ENCODE measurements around the gene CALML3.

CALML3 gene

DNA sequence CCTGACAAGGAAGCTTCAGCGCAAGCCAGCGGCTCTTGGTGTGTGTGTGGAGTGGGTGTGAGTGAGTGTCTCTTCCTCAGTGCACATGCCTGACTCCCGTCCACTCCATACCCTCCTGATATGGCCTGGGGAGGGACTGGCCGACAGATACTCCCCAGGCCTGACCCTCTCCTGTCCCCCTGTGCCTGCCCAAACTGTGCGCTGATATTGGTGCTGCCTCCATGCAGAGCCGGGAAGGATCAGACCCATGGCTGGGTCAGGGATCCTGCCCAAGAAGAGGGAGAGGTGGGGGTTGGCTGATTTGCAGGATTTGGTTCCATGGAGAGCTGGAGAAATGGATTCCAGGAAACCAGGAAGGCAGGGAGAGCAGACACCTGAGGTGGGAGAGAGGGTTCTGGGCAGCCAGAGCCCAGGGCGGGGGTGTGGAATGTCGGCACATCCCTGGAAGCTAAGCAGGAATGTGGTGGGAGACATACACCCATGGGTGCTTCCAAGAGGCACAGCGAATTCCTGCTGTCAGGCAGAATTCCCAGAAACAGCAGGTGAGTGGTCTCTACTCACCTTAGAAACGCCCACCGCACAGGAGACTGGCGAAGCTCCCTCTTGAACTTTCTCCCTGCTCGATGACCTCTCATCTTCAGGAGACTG, 31.7 kb upstream of the CALML3 start:
- Histone ChIP-seq H3K9me3 (ENCODE audit: control insufficient read depth in 2 of 2, low read length in 2 of 2) (peaks cover 0 to 5% of the 10 kb centered on the region in 2 donors), H3K27me3 (ENCODE audit: control insufficient read depth in 1 of 2, insufficient read depth in 2 of 2, low read length in 2 of 2) (no peaks in the 10 kb centered on the region), H3K27ac (ENCODE audit: low read length) (no peak overlapping the region), H3K36me3 (ENCODE audit: control insufficient read depth in 2 of 2, insufficient read depth in 2 of 2, low read length in 2 of 2) (no peaks in the 10 kb centered on the region), H3K4me1 (ENCODE audit: control insufficient read depth, insufficient read depth, low read length) (no peaks in the 10 kb centered on the region), H3K9ac (ENCODE audit: low read length in 2 of 2) (no peak overlapping the region), H3K4me3 (ENCODE audit: low read length in 2 of 2) (no peak overlapping the region)

GRCh38 chr10:5493691-5494090, 31.1 kb upstream of the CALML3 start:
- Histone ChIP-seq H3K9ac (ENCODE audit: low read length in 2 of 2) (no peak overlapping the region), H3K4me1 (ENCODE audit: control insufficient read depth, insufficient read depth, low read length) (no peaks in the 10 kb centered on the region), H3K27ac (ENCODE audit: low read length) (no peak overlapping the region), H3K4me3 (ENCODE audit: low read length in 2 of 2) (no peak overlapping the region), H3K27me3 (ENCODE audit: control insufficient read depth in 1 of 2, insufficient read depth in 2 of 2, low read length in 2 of 2) (no peaks in the 10 kb centered on the region), H3K36me3 (ENCODE audit: control insufficient read depth in 2 of 2, insufficient read depth in 2 of 2, low read length in 2 of 2) (no peaks in the 10 kb centered on the region), H3K9me3 (ENCODE audit: control insufficient read depth in 2 of 2, low read length in 2 of 2) (peaks cover 0 to 5% of the 10 kb centered on the region in 2 donors)

GRCh38 chr10:5494611-5495010, 30.1 kb upstream of the CALML3 start:
- Histone ChIP-seq H3K27ac (ENCODE audit: low read length) (no peak overlapping the region), H3K27me3 (ENCODE audit: control insufficient read depth in 1 of 2, insufficient read depth in 2 of 2, low read length in 2 of 2) (no peaks in the 10 kb centered on the region), H3K9ac (ENCODE audit: low read length in 2 of 2) (no peak overlapping the region), H3K4me3 (ENCODE audit: low read length in 2 of 2) (no peak overlapping the region), H3K9me3 (ENCODE audit: control insufficient read depth in 2 of 2, low read length in 2 of 2) (peaks cover 0 to 5% of the 10 kb centered on the region in 2 donors), H3K4me1 (ENCODE audit: control insufficient read depth, insufficient read depth, low read length) (no peaks in the 10 kb centered on the region), H3K36me3 (ENCODE audit: control insufficient read depth in 2 of 2, insufficient read depth in 2 of 2, low read length in 2 of 2) (no peaks in the 10 kb centered on the region)

- Histone ChIP-seq H3K4me3 (ENCODE audit: low read length in 2 of 2) (no peak overlapping the region), H3K27me3 (ENCODE audit: control insufficient read depth in 1 of 2, insufficient read depth in 2 of 2, low read length in 2 of 2) (no peaks in the 10 kb centered on the region), H3K27ac (ENCODE audit: low read length) (no peak overlapping the region), H3K4me1 (ENCODE audit: control insufficient read depth, insufficient read depth, low read length) (no peaks in the 10 kb centered on the region), H3K36me3 (ENCODE audit: control insufficient read depth in 2 of 2, insufficient read depth in 2 of 2, low read length in 2 of 2) (no peaks in the 10 kb centered on the region), H3K9ac (ENCODE audit: low read length in 2 of 2) (no peak overlapping the region), H3K9me3 (ENCODE audit: control insufficient read depth in 2 of 2, low read length in 2 of 2) (peaks cover 0 to 5% of the 10 kb centered on the region in 2 donors)
These were observed 28.2 kb upstream of the CALML3 start for GRCh38 chr10:5496261-5497250.

- Histone ChIP-seq H3K9me3 (ENCODE audit: control insufficient read depth in 2 of 2, low read length in 2 of 2) (peaks cover 0 to 4% of the 10 kb centered on the region in 2 donors), H3K4me1 (ENCODE audit: control insufficient read depth, insufficient read depth, low read length) (no peaks in the 10 kb centered on the region), H3K27ac (ENCODE audit: low read length) (no peak overlapping the region), H3K27me3 (ENCODE audit: control insufficient read depth in 1 of 2, insufficient read depth in 2 of 2, low read length in 2 of 2) (no peaks in the 10 kb centered on the region), H3K9ac (ENCODE audit: low read length in 2 of 2) (no peak overlapping the region), H3K36me3 (ENCODE audit: control insufficient read depth in 2 of 2, insufficient read depth in 2 of 2, low read length in 2 of 2) (no peaks in the 10 kb centered on the region), H3K4me3 (ENCODE audit: low read length in 2 of 2) (no peak overlapping the region)
These were observed 27.5 kb upstream of the CALML3 start for GRCh38 chr10:5497289-5497688.

DNA sequence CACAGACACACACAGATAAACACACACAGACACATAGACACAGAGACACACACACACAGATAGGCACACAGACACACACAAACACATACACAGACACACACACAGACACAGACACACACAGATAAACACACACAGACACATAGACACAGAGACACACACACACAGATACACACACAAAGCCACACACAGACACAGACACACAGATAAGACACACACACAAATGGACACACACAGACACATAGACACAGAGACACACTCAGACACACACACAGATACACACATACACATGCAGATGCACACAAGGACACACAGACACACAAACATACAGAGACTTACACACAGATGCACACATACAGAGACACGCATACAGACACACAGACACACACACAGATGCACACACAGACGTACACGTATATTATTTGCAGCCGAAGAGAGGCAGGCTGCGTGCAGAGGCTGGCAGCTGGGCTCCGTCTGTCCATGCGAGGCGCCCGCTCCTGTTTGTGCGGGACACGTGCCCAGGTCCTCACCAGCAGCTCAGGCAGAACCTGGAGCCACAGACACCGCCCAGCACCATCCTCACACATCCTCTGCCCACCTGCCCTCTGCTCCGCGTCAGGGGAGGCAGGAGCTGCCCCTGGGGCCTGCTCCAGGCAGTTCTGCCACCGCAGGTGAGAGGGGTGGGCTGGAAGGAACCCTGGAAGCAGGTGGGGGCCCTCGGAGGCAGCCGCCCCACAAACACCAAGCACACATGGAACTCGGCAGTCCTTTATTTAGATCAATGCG, 26.6 kb upstream of the CALML3 start:
- no peak overlapping the region for H3K27ac ChIP-seq (ENCODE audit: low read length)
- no peaks in the 10 kb centered on the region for H3K27me3 ChIP-seq (ENCODE audit: control insufficient read depth in 1 of 2, insufficient read depth in 2 of 2, low read length in 2 of 2)
- H3K9ac ChIP-seq (ENCODE audit: low read length in 2 of 2), result no peak overlapping the region
- no peaks in the 10 kb centered on the region for H3K4me1 ChIP-seq (ENCODE audit: control insufficient read depth, insufficient read depth, low read length)
- no peaks in the 10 kb centered on the region for H3K9me3 ChIP-seq (ENCODE audit: control insufficient read depth in 2 of 2, low read length in 2 of 2)
- H3K36me3 ChIP-seq (ENCODE audit: control insufficient read depth in 2 of 2, insufficient read depth in 2 of 2, low read length in 2 of 2), result no peaks in the 10 kb centered on the region
- H3K4me3 ChIP-seq (ENCODE audit: low read length in 2 of 2), result no peak overlapping the region

DNA sequence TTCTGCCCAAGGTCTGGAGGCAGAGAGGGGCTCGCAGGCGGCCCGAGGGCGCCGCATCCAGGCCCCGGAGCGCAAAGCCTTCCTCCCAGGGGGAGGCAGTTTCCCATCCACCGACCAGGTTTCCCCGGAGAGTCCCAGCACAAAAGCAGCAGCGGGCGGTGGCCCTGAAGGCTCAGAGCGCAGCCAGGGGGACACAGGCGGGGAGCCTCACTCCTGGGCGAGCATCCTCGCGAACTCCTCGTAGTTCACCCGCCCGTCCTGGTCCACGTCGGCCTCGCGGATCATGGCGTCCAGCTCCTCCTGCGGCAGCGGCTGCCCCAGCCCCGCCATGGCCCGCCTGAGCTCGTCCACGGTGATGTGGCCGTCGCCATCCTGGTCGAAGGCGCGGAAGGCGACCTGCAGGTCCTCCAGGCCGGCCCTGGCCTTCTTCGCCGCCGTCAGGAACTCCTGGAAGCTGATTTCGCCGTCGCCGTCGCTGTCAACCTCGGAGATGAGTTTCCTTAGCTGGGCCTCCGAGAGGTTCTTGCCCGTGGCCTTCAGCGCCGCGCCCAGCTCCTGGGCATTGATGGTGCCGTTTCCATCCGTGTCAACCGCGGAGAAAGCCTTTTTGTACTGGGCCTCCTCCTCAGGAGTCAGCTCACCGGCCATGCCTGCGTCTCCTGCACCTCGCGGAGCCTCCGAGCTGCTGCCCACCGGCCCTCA, 25.8 kb upstream of the CALML3 start:
- no peak overlapping the region for H3K9ac ChIP-seq (ENCODE audit: low read length in 2 of 2)
- H3K36me3 ChIP-seq (ENCODE audit: control insufficient read depth in 2 of 2, insufficient read depth in 2 of 2, low read length in 2 of 2), result no peaks in the 10 kb centered on the region
- no peaks in the 10 kb centered on the region for H3K9me3 ChIP-seq (ENCODE audit: control insufficient read depth in 2 of 2, low read length in 2 of 2)
- no peaks in the 10 kb centered on the region for H3K4me1 ChIP-seq (ENCODE audit: control insufficient read depth, insufficient read depth, low read length)
- no peak overlapping the region for H3K4me3 ChIP-seq (ENCODE audit: low read length in 2 of 2)
- H3K27ac ChIP-seq (ENCODE audit: low read length), result no peak overlapping the region
- no peaks in the 10 kb centered on the region for H3K27me3 ChIP-seq (ENCODE audit: control insufficient read depth in 1 of 2, insufficient read depth in 2 of 2, low read length in 2 of 2)

- H3K27ac ChIP-seq (ENCODE audit: low read length), result no peak within 1 kb of the TSS
These were observed 25.1 kb upstream of the CALML3 start, which contains the start of gene CALML5 for GRCh38 chr10:5499493-5500140. TSS of gene CALML5 (minus strand) at chr10:5499570. CDS start at chr10:5499438, 132 bp downstream.

GRCh38 chr10:5500162-5500670, 24.5 kb upstream of the CALML3 start:
- Histone ChIP-seq H3K4me3 (ENCODE audit: low read length in 2 of 2) (no peak overlapping the region), H3K4me1 (ENCODE audit: control insufficient read depth, insufficient read depth, low read length) (no peaks in the 10 kb centered on the region), H3K9ac (ENCODE audit: low read length in 2 of 2) (no peak overlapping the region), H3K27ac (ENCODE audit: low read length) (no peak overlapping the region), H3K9me3 (ENCODE audit: control insufficient read depth in 2 of 2, low read length in 2 of 2) (no peaks in the 10 kb centered on the region), H3K27me3 (ENCODE audit: control insufficient read depth in 1 of 2, insufficient read depth in 2 of 2, low read length in 2 of 2) (no peaks in the 10 kb centered on the region), H3K36me3 (ENCODE audit: control insufficient read depth in 2 of 2, insufficient read depth in 2 of 2, low read length in 2 of 2) (no peaks in the 10 kb centered on the region)

More at GRCh38 chr10:5499493-5500140, 25.1 kb upstream of the CALML3 start, which contains the start of gene CALML5:
- no peak within 1 kb of the TSS for H3K4me3 ChIP-seq (ENCODE audit: low read length in 2 of 2)
- no peaks in the 10 kb centered on the region for H3K27me3 ChIP-seq (ENCODE audit: control insufficient read depth in 1 of 2, insufficient read depth in 2 of 2, low read length in 2 of 2)
- no peak within 1 kb of the TSS for H3K9ac ChIP-seq (ENCODE audit: low read length in 2 of 2)
- H3K4me1 ChIP-seq (ENCODE audit: control insufficient read depth, insufficient read depth, low read length), result no peaks in the 10 kb centered on the region
- no peaks in the 10 kb centered on the region for H3K9me3 ChIP-seq (ENCODE audit: control insufficient read depth in 2 of 2, low read length in 2 of 2)
- H3K36me3 ChIP-seq (ENCODE audit: control insufficient read depth in 2 of 2, insufficient read depth in 2 of 2, low read length in 2 of 2), result no peaks in the 10 kb centered on the region
